HuH-7 (cell line): Measurements from ENCODE around the gene SLAIN2.

Experiments
- DNase-seq: peaks from one replicate; pipeline ENCODE4 v3.0.0; 2011; ENCODE audit warnings: low spot score

The SLAIN2 gene

DNA sequence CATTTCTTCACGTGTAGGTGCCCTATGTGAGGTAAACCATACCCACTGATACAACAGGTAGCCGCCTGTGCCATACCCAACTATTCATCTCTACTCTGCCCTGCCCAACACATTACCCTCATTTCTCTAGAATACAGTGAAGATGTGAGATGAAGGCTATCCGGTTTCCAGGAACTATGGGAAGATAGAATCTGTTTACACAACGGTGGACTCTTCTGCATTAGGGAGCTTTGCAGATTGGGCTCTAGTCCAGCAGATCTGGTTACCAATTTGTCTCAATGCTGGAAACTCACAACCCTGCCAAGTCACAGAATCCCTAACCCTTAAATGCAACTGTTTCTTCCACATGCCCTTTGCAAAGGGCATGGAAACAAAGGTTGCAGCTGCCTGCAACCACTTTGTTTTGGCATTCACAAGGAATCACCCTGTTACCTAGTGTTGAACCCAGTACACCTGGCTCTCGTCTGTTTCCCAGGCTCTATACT is 6.4 kb upstream of the SLAIN2 start:
- no peak for DNase-seq

DNA sequence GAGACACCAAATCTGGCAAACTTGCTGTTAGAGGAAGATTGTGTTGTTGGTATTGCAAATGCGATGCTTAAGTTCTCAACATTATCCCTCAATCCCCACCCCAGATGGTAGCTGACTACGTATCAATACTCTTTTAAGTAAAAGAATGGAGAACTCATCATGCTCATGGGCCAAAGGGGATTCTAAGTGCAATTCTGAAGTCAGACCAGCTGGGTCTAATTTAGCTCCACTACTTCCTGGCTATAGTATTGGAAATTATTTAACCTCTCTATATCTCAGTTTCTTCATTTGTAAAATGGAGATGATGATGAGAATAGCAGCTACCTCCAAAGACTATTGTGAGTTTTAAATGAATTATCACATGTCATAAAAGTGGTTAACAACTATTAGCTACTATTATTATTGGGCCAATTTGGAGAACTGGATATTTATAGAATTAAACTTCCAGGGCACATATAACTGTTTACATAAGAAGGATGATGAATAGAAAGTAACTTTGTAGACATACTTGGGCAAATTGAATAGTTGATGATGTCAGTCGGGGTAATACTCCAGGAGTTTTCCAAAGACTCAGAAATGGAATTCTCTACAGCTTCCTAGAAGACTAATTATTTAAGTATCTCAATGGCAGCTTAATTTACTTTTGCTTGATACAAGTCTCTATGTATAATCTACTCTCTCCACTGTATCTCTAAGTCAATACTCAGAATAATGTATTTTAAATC is 5.0 kb upstream of the SLAIN2 start:
- no peak for DNase-seq

DNA sequence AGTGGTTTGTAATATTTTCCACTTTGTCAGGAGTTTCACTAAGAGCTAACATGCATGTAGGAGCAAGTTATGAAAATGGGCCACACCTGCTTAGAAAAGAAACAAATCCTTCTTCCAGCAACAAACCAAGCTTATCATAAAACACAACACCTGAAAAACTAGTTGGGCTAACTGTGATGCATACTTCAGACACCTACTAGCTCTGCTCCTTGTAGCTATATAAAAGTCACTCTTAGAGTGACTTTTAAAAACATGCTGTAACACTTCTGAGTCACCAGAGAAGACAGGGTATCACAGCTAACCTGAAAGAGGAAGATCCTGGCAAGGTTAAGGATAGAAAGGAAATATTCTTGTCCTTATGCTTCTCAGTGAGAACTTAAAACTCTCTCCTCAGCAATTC is 3.6 kb upstream of the SLAIN2 start:
- no peak for DNase-seq

GRCh38 chr4:48339642-48340041 is 1.7 kb upstream of the SLAIN2 start:
- DNase-seq: no peak

DNA sequence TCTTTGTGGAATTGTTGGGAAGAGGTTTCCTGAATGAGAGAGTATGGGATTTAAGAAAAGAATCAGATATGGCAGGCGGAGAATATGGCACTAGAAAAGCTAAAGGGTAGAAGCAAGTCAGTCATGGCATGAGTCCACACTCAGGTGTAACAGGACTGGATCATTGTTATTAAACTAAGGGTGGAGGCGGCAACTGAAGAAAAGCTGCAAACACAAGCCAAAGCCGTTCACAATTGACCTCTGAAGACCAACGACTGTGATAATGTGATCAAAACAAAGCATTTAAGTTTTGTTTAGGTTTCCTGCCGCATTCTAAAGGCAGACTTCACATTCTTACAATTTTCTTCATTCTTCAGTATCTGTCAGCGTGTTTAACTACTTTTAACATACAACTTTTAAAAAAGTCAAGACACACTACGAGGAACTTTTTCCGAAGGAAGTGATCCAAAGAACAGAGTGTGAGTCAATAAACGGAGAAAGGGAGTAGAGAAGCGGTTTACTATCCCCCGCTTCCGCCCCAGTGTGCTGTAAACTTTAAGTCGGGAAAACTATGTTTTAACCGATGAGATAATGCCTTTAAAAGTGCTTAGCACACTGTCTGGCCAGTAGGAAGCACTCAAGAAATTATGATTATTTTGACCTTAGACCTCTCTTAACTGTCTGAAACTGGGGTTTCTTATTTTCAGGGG is 909 bp upstream of the SLAIN2 start:
- no peak for DNase-seq

DNA sequence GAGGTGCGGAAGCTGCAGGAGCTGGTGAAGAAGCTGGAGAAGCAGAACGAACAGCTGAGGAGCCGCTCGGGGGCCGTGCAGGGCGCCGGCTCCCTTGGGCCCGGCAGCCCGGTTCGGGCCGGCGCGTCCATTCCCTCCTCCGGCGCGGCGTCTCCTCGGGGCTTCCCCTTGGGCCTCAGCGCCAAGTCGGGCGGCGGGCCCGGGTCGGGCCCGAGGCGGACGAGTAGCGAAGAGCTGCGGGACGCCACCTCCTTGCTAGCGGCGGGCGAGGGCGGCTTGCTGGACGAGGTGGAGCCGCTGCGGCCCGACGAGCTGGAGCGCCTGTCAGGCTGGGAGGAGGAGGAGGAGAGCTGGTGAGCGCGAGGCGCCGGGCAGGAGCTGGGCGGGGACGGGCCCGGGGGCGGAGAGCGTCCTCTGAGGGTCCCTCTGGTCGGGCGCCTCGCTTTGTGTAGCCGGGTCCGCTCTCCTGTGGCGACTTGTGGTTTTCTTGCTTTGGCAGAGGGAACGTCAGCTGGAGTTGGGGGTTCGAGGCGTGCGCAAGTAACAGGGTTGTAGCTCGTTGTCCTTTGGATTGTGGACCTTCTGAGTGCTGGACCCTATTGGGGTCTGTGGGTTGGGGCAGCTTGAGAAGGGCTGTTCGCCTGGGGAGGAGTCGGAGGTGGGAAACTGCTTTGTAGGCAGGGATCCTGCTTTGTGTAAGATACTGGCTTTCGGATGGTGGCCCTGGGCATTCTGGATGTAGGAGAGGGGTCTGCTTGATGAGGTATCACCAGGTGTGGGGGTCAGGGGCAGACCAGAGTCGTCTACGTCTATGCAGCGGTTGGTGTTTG is 662 bp downstream of the SLAIN2 start:
- peak; percentile 28 for DNase-seq

DNA sequence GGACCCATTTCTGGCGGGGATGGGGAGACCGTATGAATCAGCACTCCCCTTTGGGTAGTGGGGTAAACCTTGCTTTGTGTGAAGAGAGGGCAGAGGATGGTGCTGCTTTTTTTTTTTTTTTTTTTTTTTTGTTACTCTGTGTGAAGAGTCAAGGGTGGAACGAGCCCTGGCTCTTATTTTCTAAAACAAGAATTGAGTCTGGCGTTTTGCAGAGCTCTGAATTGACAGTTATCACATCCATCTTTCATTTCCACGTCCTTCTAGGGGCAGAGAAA is 1.2 kb downstream of the SLAIN2 start:
- DNase-seq: no peak

GRCh38 chr4:48343035-48343434 is 1.7 kb downstream of the SLAIN2 start:
- no peak for DNase-seq

DNA sequence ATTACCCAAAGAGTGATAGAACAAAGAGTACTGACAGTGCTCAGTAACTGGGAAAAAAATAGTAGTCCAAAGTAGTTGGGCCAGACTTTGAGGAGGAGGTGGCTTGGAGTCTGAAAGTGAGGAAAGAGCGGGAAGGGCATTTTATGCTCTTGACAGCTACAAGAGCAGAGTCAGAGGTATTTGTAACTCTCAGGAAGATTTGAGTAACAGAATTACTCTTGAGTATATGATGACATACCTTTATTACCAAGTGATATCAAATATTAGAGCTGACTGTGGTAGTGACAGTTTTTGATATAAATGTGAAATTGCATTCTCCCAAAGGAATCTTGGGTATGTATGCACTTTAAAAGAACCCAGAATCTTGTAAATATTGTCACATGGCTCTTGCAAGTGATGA is 2.2 kb downstream of the SLAIN2 start:
- no peak for DNase-seq

DNA sequence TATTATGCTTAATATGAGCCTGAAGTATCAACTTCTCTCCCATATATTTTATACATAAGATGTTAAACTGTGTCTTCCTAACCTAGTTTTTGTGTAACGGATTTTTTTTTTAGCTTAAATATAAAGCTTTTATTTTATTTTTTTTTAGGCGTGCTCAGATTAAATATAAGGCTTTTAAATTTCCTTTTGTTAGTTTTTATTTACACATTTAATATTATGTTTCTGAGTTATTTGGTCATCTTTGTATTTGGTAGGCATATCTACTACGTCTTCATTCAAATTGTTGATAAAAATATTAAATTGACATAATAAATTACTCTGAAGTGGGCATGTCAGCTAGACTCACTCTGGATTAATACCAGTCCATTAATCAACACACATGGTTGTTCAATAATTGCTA is 4.2 kb downstream of the SLAIN2 start:
- DNase-seq: no peak

DNA sequence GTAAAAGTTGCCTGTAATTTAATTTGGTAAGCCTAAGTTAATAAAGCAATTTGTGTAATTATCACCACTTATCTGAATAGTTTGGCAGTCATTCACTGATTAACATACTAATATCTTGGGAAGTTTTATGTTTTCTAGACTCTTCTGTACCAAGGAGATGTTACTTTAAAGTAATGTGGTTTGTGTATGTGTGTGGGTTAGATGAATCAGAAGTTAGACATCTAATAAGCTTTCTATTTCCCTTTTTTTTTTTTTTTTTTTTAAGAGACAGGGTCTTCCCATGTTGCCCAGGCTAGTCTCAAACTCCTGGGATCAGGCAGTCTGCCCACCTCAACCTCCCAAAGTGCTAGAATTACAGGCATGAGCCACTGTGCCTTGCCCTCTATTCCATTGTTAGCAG is 5.3 kb downstream of the SLAIN2 start:
- DNase-seq: no peak

DNA sequence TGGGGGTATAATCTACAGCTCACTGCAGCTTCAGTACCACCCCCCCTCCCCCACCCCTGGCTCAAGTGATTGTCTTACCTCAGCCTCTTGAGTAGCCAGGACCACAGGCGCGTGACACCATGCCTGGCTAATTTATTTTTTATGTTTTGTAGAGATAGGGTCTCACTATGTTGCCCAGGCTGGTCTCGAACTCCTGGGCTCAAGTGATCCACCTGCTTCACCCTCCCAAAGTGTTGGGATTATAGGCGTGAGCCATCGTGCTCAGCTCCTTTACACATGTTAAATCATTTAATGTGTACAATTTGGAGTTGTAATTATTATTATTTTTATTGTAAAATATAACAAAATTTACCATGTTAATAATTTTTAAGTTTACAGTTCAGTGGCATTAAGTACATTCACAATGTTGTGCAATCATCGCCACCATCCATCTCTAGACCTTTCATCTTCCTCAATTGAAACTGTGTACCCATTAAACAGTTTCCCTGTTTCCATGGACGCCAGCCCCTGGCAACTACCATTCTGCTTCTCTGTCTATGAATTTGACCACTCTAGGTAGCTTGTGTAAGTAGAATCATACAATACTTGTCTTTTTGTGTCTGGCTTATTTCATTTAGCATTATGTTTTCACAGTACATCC is 6.1 kb downstream of the SLAIN2 start:
- DNase-seq: no peak

DNA sequence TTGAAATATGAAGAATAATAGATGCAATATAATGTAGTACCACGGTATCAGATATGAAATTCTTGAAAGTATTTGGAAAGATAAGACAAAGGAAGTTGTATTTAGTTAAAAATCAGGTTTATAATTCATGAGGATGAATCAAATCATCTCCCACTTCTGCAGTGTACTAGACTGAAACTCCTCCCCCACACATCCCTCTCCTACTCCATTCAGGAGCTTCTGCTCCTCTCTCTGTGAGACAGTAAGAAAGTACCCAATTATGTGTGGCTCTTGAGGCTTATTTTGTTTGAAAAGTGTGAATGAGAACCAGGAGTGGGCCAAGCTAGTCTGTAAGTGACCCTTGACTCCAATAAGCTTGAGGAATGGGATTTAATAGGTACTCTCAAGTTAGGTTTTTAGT is 9.5 kb downstream of the SLAIN2 start:
- no peak for DNase-seq

DNA sequence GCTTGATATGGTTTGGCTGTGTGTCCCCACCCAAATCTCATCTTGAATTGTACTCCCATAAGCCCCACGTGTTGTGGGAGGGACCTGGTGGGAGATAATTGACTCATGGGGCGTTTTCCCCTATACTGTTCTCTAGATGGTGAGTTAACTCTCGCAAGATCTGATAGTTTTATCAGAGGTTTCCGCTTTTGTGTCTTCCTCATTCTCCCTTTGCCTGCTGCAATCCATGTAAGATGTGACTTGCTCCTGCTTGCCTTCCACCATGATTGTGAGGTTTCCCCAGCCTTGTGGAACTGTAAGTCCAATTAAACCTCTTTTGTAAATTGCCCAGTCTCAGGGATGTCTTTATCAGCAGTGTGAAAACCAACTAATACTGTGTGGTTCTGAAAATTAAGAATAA is 11.5 kb downstream of the SLAIN2 start:
- no peak for DNase-seq

DNA sequence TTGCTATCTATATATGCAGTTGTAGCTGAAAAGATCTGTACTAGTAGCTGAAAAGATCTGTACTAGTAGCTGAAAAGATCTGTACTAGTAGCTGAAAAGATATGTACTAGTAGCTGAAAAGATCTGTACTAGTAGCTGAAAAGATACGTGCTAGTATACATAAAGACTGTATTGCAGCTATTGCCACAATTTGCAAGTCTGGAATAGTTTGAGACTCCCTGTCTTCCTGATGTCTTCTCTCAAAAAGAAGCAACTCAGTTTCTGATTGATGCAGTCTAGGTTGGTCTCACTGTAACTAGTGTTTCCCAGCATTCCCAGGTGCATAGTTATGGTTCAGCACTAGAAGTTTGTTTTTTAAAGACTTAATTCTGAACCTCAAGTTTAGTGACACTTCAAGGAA is 15.0 kb downstream of the SLAIN2 start:
- no peak for DNase-seq

GRCh38 chr4:48360285-48361011 is 19.1 kb downstream of the SLAIN2 start:
- no peak for DNase-seq

DNA sequence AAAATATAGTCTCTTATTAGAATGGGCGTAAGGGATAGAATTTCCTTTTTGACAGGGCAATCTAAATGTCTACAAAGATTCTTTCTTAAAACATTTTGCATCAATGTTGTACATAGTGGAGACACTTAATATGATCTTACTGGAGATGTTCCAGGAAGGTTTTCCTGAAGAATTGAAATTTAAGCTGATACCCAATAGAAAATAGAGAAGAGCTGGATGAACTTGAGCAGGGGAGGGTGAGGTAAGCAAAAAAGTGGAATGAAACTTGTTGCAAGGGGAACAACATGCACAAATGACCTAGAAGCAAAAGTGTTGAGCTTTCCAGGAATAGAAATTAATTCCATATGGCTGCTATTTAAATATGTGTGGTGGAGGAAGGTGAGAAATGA is 19.7 kb downstream of the SLAIN2 start:
- no peak for DNase-seq

DNA sequence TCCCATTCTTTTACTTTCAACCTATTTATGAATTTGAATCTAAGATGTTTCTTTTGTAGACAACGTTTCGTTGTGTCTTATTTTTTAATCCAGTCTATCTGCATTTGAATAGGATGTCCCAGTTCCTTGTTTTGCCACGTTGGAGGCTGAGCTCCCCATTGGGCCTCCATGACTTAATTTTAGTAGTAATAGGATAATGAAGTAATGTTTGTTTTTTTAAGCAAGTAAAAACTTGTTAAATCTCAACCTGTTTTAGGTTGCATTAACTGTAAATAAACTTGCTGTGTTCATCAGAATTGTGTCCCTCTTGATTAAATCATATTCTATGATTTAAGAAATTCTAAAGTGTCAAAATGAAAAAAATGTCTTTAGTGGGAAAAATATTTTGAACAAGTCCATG is 25.3 kb downstream of the SLAIN2 start:
- DNase-seq: no peak

GRCh38 chr4:48367016-48367415 is 25.7 kb downstream of the SLAIN2 start:
- peak; percentile 8 for DNase-seq

DNA sequence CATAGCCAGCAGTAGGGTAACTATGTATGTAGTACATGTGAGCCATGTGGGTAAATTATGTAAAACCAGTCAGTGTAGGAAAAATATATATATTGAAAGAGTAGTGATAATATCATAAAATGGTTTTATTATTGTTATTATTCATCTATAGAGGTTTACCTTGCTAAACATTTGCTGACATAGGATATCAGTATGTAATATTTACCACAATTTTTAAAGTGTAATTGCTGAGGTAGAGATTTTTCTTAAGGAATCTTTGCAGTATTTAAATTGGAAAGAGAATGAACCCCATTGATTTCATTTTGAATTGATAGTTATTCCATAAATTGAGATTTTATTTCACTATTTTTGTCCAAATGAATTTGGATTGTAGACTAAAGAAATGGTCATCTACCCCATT is 27.1 kb downstream of the SLAIN2 start:
- no peak for DNase-seq

DNA sequence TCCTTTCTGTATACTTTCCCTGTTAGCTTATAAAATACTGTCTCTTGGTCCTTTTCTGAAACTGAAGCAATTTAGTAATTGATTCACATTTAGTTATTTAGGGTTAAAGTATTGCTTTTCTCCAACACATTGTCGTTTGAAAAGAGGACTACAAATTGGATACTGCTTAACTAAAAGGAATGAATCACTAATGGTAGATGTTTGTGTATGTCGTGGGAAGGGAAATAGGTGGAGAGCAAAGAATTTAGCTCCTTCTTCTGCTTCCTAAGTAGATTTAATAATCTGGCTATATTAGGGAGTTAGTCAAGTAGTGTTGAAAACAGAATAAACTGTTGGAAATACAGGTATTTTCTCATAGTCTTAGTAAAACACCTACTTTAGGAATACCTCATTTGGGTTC is 27.9 kb downstream of the SLAIN2 start:
- DNase-seq: no peak

- no peak for DNase-seq
Observed at GRCh38 chr4:48369771-48370170, 28.4 kb downstream of the SLAIN2 start.
